Measurements from ENCODE around the gene SEC14L2. TPM values are rescaled to one million over a fixed set of nuclear protein-coding genes. Genes with fewer than 3 reads are reported as not detected.

SEC14L2 gene
- polyA plus RNA-seq, 1 donor from 2014 or later: 2.7 TPM

DNA sequence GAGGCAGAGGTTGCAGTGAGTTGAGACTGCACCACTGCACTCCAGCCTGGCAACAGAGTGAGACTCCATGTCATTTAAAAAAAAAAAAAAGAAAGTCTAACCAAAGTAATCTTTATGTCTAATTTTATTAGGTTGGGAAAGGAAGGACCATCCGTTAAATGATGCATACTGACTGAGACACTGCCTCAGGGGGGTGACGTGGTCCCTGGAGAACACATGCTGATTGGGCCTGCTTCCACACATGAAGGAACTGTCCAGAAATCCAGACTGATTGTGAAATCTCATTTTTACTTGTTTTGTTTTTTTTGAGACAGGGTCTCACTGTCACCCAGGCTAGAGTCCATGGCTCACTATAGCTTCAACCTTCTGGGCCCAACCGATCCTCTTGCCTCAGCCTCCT lies 45.6 kb upstream of the SEC14L2 start:
- H3K9ac ChIP-seq (ENCODE audit: low read length): no peak overlapping the region
- no peaks in the 10 kb centered on the region for H3K9me3 ChIP-seq (ENCODE audit: low read length)
- H3K27ac ChIP-seq (ENCODE audit: low read length): no peak overlapping the region
- H3K79me2 ChIP-seq (replicated peaks; ENCODE audit: insufficient read depth, low read length): peaks cover 48% of the 10 kb centered on the region
- no peak overlapping the region for H3K4me3 ChIP-seq (ENCODE audit: low read length)
- TF ChIP-seq MXI1 (conservative IDR thresholded peaks at IDR 0.05; ENCODE audit: poor library complexity, severe bottlenecking): no peak
- no peak for TF ChIP-seq SMC3 (conservative IDR thresholded peaks at IDR 0.05; ENCODE audit: poor library complexity)
- TF ChIP-seq, protein P1, sequence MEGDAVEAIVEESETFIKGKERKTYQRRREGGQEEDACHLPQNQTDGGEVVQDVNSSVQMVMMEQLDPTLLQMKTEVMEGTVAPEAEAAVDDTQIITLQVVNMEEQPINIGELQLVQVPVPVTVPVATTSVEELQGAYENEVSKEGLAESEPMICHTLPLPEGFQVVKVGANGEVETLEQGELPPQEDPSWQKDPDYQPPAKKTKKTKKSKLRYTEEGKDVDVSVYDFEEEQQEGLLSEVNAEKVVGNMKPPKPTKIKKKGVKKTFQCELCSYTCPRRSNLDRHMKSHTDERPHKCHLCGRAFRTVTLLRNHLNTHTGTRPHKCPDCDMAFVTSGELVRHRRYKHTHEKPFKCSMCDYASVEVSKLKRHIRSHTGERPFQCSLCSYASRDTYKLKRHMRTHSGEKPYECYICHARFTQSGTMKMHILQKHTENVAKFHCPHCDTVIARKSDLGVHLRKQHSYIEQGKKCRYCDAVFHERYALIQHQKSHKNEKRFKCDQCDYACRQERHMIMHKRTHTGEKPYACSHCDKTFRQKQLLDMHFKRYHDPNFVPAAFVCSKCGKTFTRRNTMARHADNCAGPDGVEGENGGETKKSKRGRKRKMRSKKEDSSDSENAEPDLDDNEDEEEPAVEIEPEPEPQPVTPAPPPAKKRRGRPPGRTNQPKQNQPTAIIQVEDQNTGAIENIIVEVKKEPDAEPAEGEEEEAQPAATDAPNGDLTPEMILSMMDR (IDR thresholded peaks at IDR 0.05; ENCODE audit: poor library complexity, severe bottlenecking): no peak
- no peak for TF ChIP-seq TAF1 (IDR thresholded peaks at IDR 0.05; ENCODE audit: low read depth)
- TF ChIP-seq, protein P2, sequence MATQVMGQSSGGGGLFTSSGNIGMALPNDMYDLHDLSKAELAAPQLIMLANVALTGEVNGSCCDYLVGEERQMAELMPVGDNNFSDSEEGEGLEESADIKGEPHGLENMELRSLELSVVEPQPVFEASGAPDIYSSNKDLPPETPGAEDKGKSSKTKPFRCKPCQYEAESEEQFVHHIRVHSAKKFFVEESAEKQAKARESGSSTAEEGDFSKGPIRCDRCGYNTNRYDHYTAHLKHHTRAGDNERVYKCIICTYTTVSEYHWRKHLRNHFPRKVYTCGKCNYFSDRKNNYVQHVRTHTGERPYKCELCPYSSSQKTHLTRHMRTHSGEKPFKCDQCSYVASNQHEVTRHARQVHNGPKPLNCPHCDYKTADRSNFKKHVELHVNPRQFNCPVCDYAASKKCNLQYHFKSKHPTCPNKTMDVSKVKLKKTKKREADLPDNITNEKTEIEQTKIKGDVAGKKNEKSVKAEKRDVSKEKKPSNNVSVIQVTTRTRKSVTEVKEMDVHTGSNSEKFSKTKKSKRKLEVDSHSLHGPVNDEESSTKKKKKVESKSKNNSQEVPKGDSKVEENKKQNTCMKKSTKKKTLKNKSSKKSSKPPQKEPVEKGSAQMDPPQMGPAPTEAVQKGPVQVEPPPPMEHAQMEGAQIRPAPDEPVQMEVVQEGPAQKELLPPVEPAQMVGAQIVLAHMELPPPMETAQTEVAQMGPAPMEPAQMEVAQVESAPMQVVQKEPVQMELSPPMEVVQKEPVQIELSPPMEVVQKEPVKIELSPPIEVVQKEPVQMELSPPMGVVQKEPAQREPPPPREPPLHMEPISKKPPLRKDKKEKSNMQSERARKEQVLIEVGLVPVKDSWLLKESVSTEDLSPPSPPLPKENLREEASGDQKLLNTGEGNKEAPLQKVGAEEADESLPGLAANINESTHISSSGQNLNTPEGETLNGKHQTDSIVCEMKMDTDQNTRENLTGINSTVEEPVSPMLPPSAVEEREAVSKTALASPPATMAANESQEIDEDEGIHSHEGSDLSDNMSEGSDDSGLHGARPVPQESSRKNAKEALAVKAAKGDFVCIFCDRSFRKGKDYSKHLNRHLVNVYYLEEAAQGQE (IDR thresholded peaks at IDR 0.05; ENCODE audit: borderline replicate concordance): no peak
- TF ChIP-seq EZH2 (IDR thresholded peaks at IDR 0.05; ENCODE audit: borderline replicate concordance, insufficient read depth, low read length, poor library complexity, severe bottlenecking): no peak
- TF ChIP-seq POLR2AphosphoS5 (IDR thresholded peaks at IDR 0.05): no peak
- TF ChIP-seq RAD21 (conservative IDR thresholded peaks at IDR 0.05): no peak
- TF ChIP-seq EP300 (conservative IDR thresholded peaks at IDR 0.05; ENCODE audit: poor library complexity, severe bottlenecking): no peak
- H3F3A ChIP-seq (ENCODE audit: insufficient read depth, low read length, poor library complexity, severe bottlenecking): no peaks in the 10 kb centered on the region
- H3K4me2 ChIP-seq (ENCODE audit: low read length): no peak overlapping the region
- H4K20me1 ChIP-seq (ENCODE audit: insufficient read depth): peaks cover 8% of the 10 kb centered on the region
- H3K27me3 ChIP-seq (ENCODE audit: insufficient read depth, low read depth, low read length): no peaks in the 10 kb centered on the region
- H2AFZ ChIP-seq (ENCODE audit: low read depth, low read length): no peak overlapping the region
- H3K9me2 ChIP-seq (ENCODE audit: insufficient read depth, low read length): no peaks in the 10 kb centered on the region
- H3K36me3 ChIP-seq (ENCODE audit: insufficient read depth, low read length): peaks cover 3% of the 10 kb centered on the region

DNA sequence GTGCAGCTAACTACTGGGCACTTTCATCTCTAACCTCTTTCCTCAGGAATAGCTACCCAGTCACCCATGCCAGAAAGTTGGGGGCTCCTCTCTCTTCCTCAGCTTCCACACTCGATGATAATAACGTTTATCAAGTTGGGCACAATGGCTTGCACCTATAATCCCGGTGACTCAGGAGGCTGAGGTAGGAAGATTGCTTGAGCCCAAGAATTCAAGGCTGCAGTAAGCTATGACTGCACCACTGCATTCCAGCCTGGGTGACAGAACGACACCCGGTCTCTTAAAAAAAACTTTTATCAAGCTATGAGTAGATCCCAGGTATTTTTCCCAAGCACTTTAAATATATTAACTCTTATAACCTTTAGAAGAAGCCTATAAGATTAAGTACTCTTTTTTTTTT lies 42.2 kb upstream of the SEC14L2 start:
- Histone ChIP-seq H3K27ac (ENCODE audit: low read length) (no peak overlapping the region), H3K4me2 (ENCODE audit: low read length) (no peak overlapping the region), H3K9me3 (ENCODE audit: low read length) (no peaks in the 10 kb centered on the region), H2AFZ (ENCODE audit: low read depth, low read length) (no peak overlapping the region), H3K9ac (ENCODE audit: low read length) (no peak overlapping the region), H4K20me1 (ENCODE audit: insufficient read depth) (peaks cover 8% of the 10 kb centered on the region), H3K9me2 (ENCODE audit: insufficient read depth, low read length) (no peaks in the 10 kb centered on the region), H3K4me3 (ENCODE audit: low read length) (peak overlapping the region; percentile 89), H3K36me3 (ENCODE audit: insufficient read depth, low read length) (peaks cover 3% of the 10 kb centered on the region), H3F3A (ENCODE audit: insufficient read depth, low read length, poor library complexity, severe bottlenecking) (no peaks in the 10 kb centered on the region), H3K79me2 (replicated peaks; ENCODE audit: insufficient read depth, low read length) (peaks cover 39% of the 10 kb centered on the region), H3K27me3 (ENCODE audit: insufficient read depth, low read depth, low read length) (no peaks in the 10 kb centered on the region)
- TF ChIP-seq TAF1 (IDR thresholded peaks at IDR 0.05; ENCODE audit: low read depth) (no peak), EP300 (conservative IDR thresholded peaks at IDR 0.05; ENCODE audit: poor library complexity, severe bottlenecking) (no peak), SMC3 (conservative IDR thresholded peaks at IDR 0.05; ENCODE audit: poor library complexity) (no peak), EZH2 (IDR thresholded peaks at IDR 0.05; ENCODE audit: borderline replicate concordance, insufficient read depth, low read length, poor library complexity, severe bottlenecking) (no peak), RAD21 (conservative IDR thresholded peaks at IDR 0.05) (no peak), POLR2AphosphoS5 (IDR thresholded peaks at IDR 0.05) (no peak), MXI1 (conservative IDR thresholded peaks at IDR 0.05; ENCODE audit: poor library complexity, severe bottlenecking) (no peak)
- TF ChIP-seq, protein P2 (IDR thresholded peaks at IDR 0.05; ENCODE audit: borderline replicate concordance): no peak
- TF ChIP-seq, protein P1 (IDR thresholded peaks at IDR 0.05; ENCODE audit: poor library complexity, severe bottlenecking): no peak
